Measurements from ENCODE around the gene RAP1GAP.

DNA sequence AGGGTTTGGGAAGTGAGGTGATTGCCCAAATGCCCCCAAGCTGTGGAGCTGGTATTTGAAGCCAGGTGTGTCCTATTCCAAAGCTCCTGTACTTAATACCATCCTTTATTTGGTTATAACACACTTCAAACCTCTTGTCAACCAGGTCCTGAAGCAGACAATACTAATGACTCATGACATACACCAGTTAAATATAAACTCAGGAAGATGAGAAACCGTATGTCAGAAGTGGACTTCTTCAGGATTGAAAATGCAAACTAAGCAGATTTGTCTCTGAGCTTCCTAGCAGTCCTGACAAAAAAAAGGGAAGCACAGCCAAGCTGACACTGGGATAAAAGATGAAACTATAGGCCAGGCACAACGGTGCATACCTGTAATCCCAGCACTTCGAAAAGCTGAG is 89.4 kb downstream of the RAP1GAP start:
- TF ChIP-seq POLR2A (IDR thresholded peaks at IDR 0.05; ENCODE audit: insufficient read depth in 1 of 2, low read depth in 2 of 2, low read length in 2 of 2) = no peak
- no peak for TF ChIP-seq CBX1 (IDR thresholded peaks at IDR 0.05; ENCODE audit: low read depth)
- TF ChIP-seq CC2D1A (CRISPR knock-in tag; IDR thresholded peaks at IDR 0.05) = no peak
- TF ChIP-seq YY1 (IDR thresholded peaks at IDR 0.05; ENCODE audit: insufficient read depth, insufficient replicate concordance, low read depth, low read length) = no peak
- TF ChIP-seq ZNF350 (CRISPR knock-in tag; IDR thresholded peaks at IDR 0.05; ENCODE audit: borderline replicate concordance, low read depth) = no peak
- TF ChIP-seq HDAC2 (CRISPR knock-in tag; IDR thresholded peaks at IDR 0.05) = no peak
- TF ChIP-seq BCL6 (CRISPR knock-in tag; IDR thresholded peaks at IDR 0.05) = no peak
- no peak for TF ChIP-seq NAIF1 (CRISPR knock-in tag; IDR thresholded peaks at IDR 0.05; ENCODE audit: borderline replicate concordance)
- no peak for TF ChIP-seq ZNF292 (CRISPR knock-in tag; IDR thresholded peaks at IDR 0.05; ENCODE audit: borderline replicate concordance, low read depth)
- TF ChIP-seq PCBP2 (optimal IDR thresholded peaks at IDR 0.05; ENCODE audit: low read depth, low read length, poor library complexity, severe bottlenecking) = no peak
- no peak for TF ChIP-seq SMARCC2 (IDR thresholded peaks at IDR 0.05)
- no peak for TF ChIP-seq SALL2 (CRISPR knock-in tag; IDR thresholded peaks at IDR 0.05)
- TF ChIP-seq JUNB (CRISPR knock-in tag; IDR thresholded peaks at IDR 0.05; ENCODE audit: borderline replicate concordance) = no peak
- TF ChIP-seq SMC3 (IDR thresholded peaks at IDR 0.05; ENCODE audit: low read length) = no peak

Measured in HepG2 (cell line).